Osteocyte (in vitro differentiated cells): ENCODE results near the gene AAGAB. TPM values are rescaled to one million over a fixed set of nuclear protein-coding genes. Genes with fewer than 3 reads are reported as not detected.

Experiments used
- DNase-seq: peaks from one replicate; pipeline ENCODE4 v3.0.0; 2021; ENCODE audit warnings: mixed read lengths; ENCODE audit not compliant: unreplicated experiment; ENCODE audit errors: extremely low spot score
- H3K27ac Mint-ChIP-seq: one replicate; pipeline ENCODE4 v1.8.0; 2021; ENCODE audit warnings: mild to moderate bottlenecking, mixed read lengths; ENCODE audit not compliant: unreplicated experiment
- H3K27me3 Mint-ChIP-seq: one replicate; pipeline ENCODE4 v1.8.0; 2021; ENCODE audit warnings: mixed read lengths; ENCODE audit not compliant: unreplicated experiment
- H3K36me3 Mint-ChIP-seq: one replicate; pipeline ENCODE4 v1.8.0; 2021; ENCODE audit warnings: mixed read lengths; ENCODE audit not compliant: unreplicated experiment
- H3K4me1 Mint-ChIP-seq: one replicate; pipeline ENCODE4 v1.8.0; 2021; ENCODE audit warnings: mixed read lengths; ENCODE audit not compliant: unreplicated experiment
- H3K4me3 Mint-ChIP-seq: one replicate; pipeline ENCODE4 v1.8.0; 2021; ENCODE audit warnings: mild to moderate bottlenecking, moderate library complexity, mixed read lengths; ENCODE audit not compliant: unreplicated experiment
- H3K9me3 Mint-ChIP-seq: one replicate; pipeline ENCODE4 v1.8.0; 2021; ENCODE audit warnings: mixed read lengths; ENCODE audit not compliant: unreplicated experiment
- CTCF ChIP-seq: fragments of 200-600 bp; sonication (generic); IDR thresholded peaks from 2 replicates; pipeline ENCODE4 v1.5.0; 2021; ENCODE audit warnings: antibody characterized with exemption, mild to moderate bottlenecking, moderate library complexity
- total RNA-seq: library from RNA; stranded (reverse); gene quantifications from 2 replicates; pipeline ENCODE4 v1.2.1, GENCODE V29; 2021

The AAGAB gene
- total RNA-seq, 1 donor from 2014 or later: 32.8 TPM

GRCh38 chr15:67175643-67176071, 78.8 kb downstream of the AAGAB start:
- no peaks in the 10 kb centered on the region for H3K9me3 Mint-ChIP-seq
- no peak overlapping the region for H3K4me3 Mint-ChIP-seq
- H3K4me1 Mint-ChIP-seq: peaks cover 56% of the 10 kb centered on the region
- DNase-seq: no peak
- TF ChIP-seq CTCF: no peak
- no peak overlapping the region for H3K27ac Mint-ChIP-seq
- no peaks in the 10 kb centered on the region for H3K27me3 Mint-ChIP-seq
- H3K36me3 Mint-ChIP-seq: peaks cover 48% of the 10 kb centered on the region

GRCh38 chr15:67174864-67175573, 79.4 kb downstream of the AAGAB start:
- H3K4me1 Mint-ChIP-seq: peaks cover 58% of the 10 kb centered on the region
- H3K27ac Mint-ChIP-seq: no peak overlapping the region
- no peak for TF ChIP-seq CTCF
- DNase-seq: no peak
- H3K4me3 Mint-ChIP-seq: no peak overlapping the region
- no peaks in the 10 kb centered on the region for H3K27me3 Mint-ChIP-seq
- no peaks in the 10 kb centered on the region for H3K9me3 Mint-ChIP-seq
- peaks cover 54% of the 10 kb centered on the region for H3K36me3 Mint-ChIP-seq

- H3K36me3 Mint-ChIP-seq: peaks cover 52% of the 10 kb centered on the region
- H3K4me1 Mint-ChIP-seq: peaks cover 58% of the 10 kb centered on the region
- no peak for DNase-seq
- no peak overlapping the region for H3K4me3 Mint-ChIP-seq
- H3K27me3 Mint-ChIP-seq: no peaks in the 10 kb centered on the region
- H3K27ac Mint-ChIP-seq: no peak overlapping the region
- no peaks in the 10 kb centered on the region for H3K9me3 Mint-ChIP-seq
- no peak for TF ChIP-seq CTCF
Observed at GRCh38 chr15:67174446-67174845, 80.0 kb downstream of the AAGAB start.

- Mint-ChIP-seq H3K27ac (no peak overlapping the region), H3K27me3 (no peaks in the 10 kb centered on the region)
- TF ChIP-seq CTCF: no peak
Observed at GRCh38 chr15:67173786-67174185, 80.7 kb downstream of the AAGAB start.

GRCh38 chr15:67173005-67173404, 81.5 kb downstream of the AAGAB start:
- Mint-ChIP-seq H3K4me3 (no peak overlapping the region), H3K4me1 (peaks cover 55% of the 10 kb centered on the region), H3K27ac (no peak overlapping the region), H3K36me3 (peaks cover 61% of the 10 kb centered on the region), H3K27me3 (no peaks in the 10 kb centered on the region), H3K9me3 (no peaks in the 10 kb centered on the region)
- no peak for DNase-seq
- TF ChIP-seq CTCF: no peak

More at GRCh38 chr15:67173786-67174185, 80.7 kb downstream of the AAGAB start:
- DNase-seq: no peak
- Mint-ChIP-seq H3K4me3 (no peak overlapping the region), H3K9me3 (no peaks in the 10 kb centered on the region), H3K4me1 (peaks cover 55% of the 10 kb centered on the region), H3K36me3 (peaks cover 53% of the 10 kb centered on the region)
